B cell (primary cell): ENCODE measurements around the gene MESD.

ENCODE experiments used
- EZH2 ChIP-seq: IDR thresholded peaks from 2 replicates; pipeline ENCODE4 v1.6.1; 2012; ENCODE audit warnings: borderline replicate concordance, low read depth, mild to moderate bottlenecking, moderate library complexity, low read length; ENCODE audit not compliant: insufficient read depth, poor library complexity, severe bottlenecking
- TF ChIP-seq, protein P1 (sequence below): fragments of 200-600 bp; IDR thresholded peaks from one replicate; pipeline ENCODE4 v1.8.0; 2022; ENCODE audit warnings: antibody characterized with exemption, mild to moderate bottlenecking

DNA sequence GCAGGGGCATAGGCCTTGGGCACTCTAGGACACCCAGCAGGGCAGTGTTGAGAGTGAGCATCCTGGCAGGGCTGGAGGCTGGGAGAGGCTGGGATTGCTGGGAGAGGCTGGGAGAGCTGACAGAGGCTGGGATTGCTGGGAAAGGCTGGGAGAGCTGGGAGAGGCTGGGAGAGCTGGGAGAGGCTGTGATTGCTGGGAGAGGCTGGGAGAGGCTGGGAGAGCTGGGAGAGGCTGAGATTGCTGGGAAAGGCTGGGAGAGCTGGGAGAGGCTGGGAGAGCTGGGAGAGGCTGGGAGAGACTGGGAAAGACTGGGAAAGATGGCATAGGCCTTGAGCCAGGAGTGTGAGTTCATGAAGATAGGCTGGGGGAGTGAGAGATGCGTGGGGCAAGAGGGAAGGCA lies 77.8 kb downstream of the MESD start:
- no peak for TF ChIP-seq EZH2
- TF ChIP-seq, protein P1, sequence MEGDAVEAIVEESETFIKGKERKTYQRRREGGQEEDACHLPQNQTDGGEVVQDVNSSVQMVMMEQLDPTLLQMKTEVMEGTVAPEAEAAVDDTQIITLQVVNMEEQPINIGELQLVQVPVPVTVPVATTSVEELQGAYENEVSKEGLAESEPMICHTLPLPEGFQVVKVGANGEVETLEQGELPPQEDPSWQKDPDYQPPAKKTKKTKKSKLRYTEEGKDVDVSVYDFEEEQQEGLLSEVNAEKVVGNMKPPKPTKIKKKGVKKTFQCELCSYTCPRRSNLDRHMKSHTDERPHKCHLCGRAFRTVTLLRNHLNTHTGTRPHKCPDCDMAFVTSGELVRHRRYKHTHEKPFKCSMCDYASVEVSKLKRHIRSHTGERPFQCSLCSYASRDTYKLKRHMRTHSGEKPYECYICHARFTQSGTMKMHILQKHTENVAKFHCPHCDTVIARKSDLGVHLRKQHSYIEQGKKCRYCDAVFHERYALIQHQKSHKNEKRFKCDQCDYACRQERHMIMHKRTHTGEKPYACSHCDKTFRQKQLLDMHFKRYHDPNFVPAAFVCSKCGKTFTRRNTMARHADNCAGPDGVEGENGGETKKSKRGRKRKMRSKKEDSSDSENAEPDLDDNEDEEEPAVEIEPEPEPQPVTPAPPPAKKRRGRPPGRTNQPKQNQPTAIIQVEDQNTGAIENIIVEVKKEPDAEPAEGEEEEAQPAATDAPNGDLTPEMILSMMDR: no peak
